NT2/D1 (cell line): ENCODE results near the gene SDCCAG8.

Source experiments
- DNase-seq: peaks from one replicate; pipeline ENCODE4 v3.0.0-alpha.2; 2011; ENCODE audit warnings: low read depth, low spot score
- H3K27me3 ChIP-seq: 2 replicates; pipeline ENCODE4 v1.6.0; 2011; ENCODE audit warnings: mild to moderate bottlenecking; ENCODE audit not compliant: insufficient read length, insufficient read depth
- H3K36me3 ChIP-seq: 2 replicates; pipeline ENCODE4 v1.6.1; 2011; ENCODE audit warnings: mild to moderate bottlenecking, low read length, mixed read lengths; ENCODE audit not compliant: insufficient read depth, insufficient read length
- H3K4me1 ChIP-seq: 2 replicates; pipeline ENCODE4 v1.5.1; 2011; ENCODE audit not compliant: insufficient read depth, insufficient read length
- H3K4me3 ChIP-seq: 2 replicates; pipeline ENCODE4 v1.5.1; 2011; ENCODE audit warnings: low read depth; ENCODE audit not compliant: insufficient read length
- H3K9ac ChIP-seq: 2 replicates; pipeline ENCODE4 v1.6.0; 2011; ENCODE audit warnings: low read depth; ENCODE audit not compliant: insufficient read length
- H3K9me3 ChIP-seq: 2 replicates; pipeline ENCODE4 v1.5.1; 2011; ENCODE audit warnings: mild to moderate bottlenecking, low read length; ENCODE audit not compliant: insufficient read depth
- SUZ12 ChIP-seq: IDR thresholded peaks from 2 replicates; pipeline ENCODE4 v1.6.1; 2011; ENCODE audit not compliant: insufficient read length, insufficient read depth; ENCODE audit errors: extremely low read depth
- YY1 ChIP-seq: IDR thresholded peaks from 2 replicates; pipeline ENCODE4 v1.6.1; 2011; ENCODE audit not compliant: insufficient read length, insufficient read depth
- ZNF274 ChIP-seq: IDR thresholded peaks from 2 replicates; pipeline ENCODE4 v1.6.1; 2011; ENCODE audit warnings: mild to moderate bottlenecking, low read depth, low read length

The SDCCAG8 gene

GRCh38 chr1:243393096-243393495 is 137.3 kb downstream of the SDCCAG8 start:
- H3K27me3 ChIP-seq = no peaks in the 10 kb centered on the region
- DNase-seq = no peak
- TF ChIP-seq YY1 (no peak), ZNF274 (no peak), SUZ12 (no peak)
- no peaks in the 10 kb centered on the region for H3K36me3 ChIP-seq
- no peaks in the 10 kb centered on the region for H3K9me3 ChIP-seq
- peaks cover 2% of the 10 kb centered on the region for H3K4me1 ChIP-seq
- H3K4me3 ChIP-seq = no peak overlapping the region
- H3K9ac ChIP-seq = no peak overlapping the region

- Histone ChIP-seq H3K4me1 (peaks cover 2% of the 10 kb centered on the region), H3K9ac (no peak overlapping the region), H3K4me3 (no peak overlapping the region), H3K36me3 (no peaks in the 10 kb centered on the region), H3K9me3 (no peaks in the 10 kb centered on the region), H3K27me3 (no peaks in the 10 kb centered on the region)
- DNase-seq = no peak
- TF ChIP-seq ZNF274 = no peak
- TF ChIP-seq YY1 = no peak
- TF ChIP-seq SUZ12 = no peak
Observed at GRCh38 chr1:243394066-243394465, 138.2 kb downstream of the SDCCAG8 start.

GRCh38 chr1:243394601-243395464 is 139.0 kb downstream of the SDCCAG8 start:
- DNase-seq = no peak
- Histone ChIP-seq H3K9ac (no peak overlapping the region), H3K27me3 (no peaks in the 10 kb centered on the region), H3K36me3 (no peaks in the 10 kb centered on the region), H3K4me3 (no peak overlapping the region), H3K9me3 (no peaks in the 10 kb centered on the region), H3K4me1 (peaks cover 2% of the 10 kb centered on the region)
- TF ChIP-seq YY1 = no peak
- TF ChIP-seq SUZ12 = no peak
- no peak for TF ChIP-seq ZNF274

GRCh38 chr1:243396424-243396823 is 140.6 kb downstream of the SDCCAG8 start:
- no peaks in the 10 kb centered on the region for H3K9me3 ChIP-seq
- DNase-seq = no peak
- no peak overlapping the region for H3K9ac ChIP-seq
- no peaks in the 10 kb centered on the region for H3K4me1 ChIP-seq
- H3K27me3 ChIP-seq = no peaks in the 10 kb centered on the region
- no peak overlapping the region for H3K4me3 ChIP-seq
- no peak for TF ChIP-seq SUZ12
- TF ChIP-seq ZNF274 = no peak
- no peak for TF ChIP-seq YY1
- H3K36me3 ChIP-seq = no peaks in the 10 kb centered on the region

GRCh38 chr1:243396876-243397275 is 141.0 kb downstream of the SDCCAG8 start:
- H3K27me3 ChIP-seq = no peaks in the 10 kb centered on the region
- no peaks in the 10 kb centered on the region for H3K4me1 ChIP-seq
- H3K36me3 ChIP-seq = no peaks in the 10 kb centered on the region
- no peak for DNase-seq
- no peak for TF ChIP-seq ZNF274
- no peak for TF ChIP-seq YY1
- no peak for TF ChIP-seq SUZ12
- no peaks in the 10 kb centered on the region for H3K9me3 ChIP-seq
- H3K4me3 ChIP-seq = no peak overlapping the region
- no peak overlapping the region for H3K9ac ChIP-seq

- TF ChIP-seq ZNF274 = no peak
- H3K9ac ChIP-seq = no peak overlapping the region
- no peaks in the 10 kb centered on the region for H3K27me3 ChIP-seq
- no peak overlapping the region for H3K4me3 ChIP-seq
- no peaks in the 10 kb centered on the region for H3K4me1 ChIP-seq
- H3K9me3 ChIP-seq = no peaks in the 10 kb centered on the region
- DNase-seq = no peak
- no peaks in the 10 kb centered on the region for H3K36me3 ChIP-seq
Observed at GRCh38 chr1:243397613-243398321, 141.9 kb downstream of the SDCCAG8 start.

- no peak for DNase-seq
- H3K36me3 ChIP-seq = no peaks in the 10 kb centered on the region
Observed at GRCh38 chr1:243399561-243400155, 143.8 kb downstream of the SDCCAG8 start.

More at GRCh38 chr1:243399561-243400155, 143.8 kb downstream of the SDCCAG8 start:
- no peaks in the 10 kb centered on the region for H3K4me1 ChIP-seq
- H3K9me3 ChIP-seq = no peaks in the 10 kb centered on the region
- TF ChIP-seq SUZ12 (no peak), ZNF274 (no peak), YY1 (no peak)
- no peaks in the 10 kb centered on the region for H3K27me3 ChIP-seq
- H3K9ac ChIP-seq = no peak overlapping the region
- H3K4me3 ChIP-seq = no peak overlapping the region
